AG09319 (cell line): ENCODE data around the gene IFNA7.

Experiments used
- DNase-seq: peaks from one replicate; pipeline ENCODE4 v3.0.0-alpha.2; 2010; ENCODE audit warnings: low read depth; ENCODE audit errors: extremely low read depth
- CTCF ChIP-seq: IDR thresholded peaks from 2 replicates; pipeline ENCODE4 v1.5.1; 2011; ENCODE audit warnings: low read depth, mild to moderate bottlenecking, inconsistent platforms, low read length, moderate library complexity

Gene IFNA7

DNA sequence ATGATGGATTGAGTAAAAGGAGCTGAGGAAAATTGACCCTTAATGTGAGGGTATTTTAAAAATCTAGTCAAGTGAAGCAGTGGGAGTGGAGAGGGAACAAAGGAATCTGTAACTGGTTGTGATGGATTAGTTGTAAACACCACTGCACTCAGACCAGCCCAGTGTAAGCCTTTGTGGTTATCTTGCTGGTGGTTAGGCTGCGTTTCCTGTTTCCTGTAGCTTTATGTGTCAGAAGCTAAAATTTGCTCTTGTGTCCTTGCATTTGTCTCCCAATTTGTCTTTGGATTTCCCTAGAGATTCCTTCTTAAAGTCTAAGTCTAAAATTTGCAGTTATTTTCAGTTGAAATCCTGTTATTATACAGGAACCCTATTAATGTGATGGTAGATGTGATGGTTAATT lies 41.8 kb downstream of the IFNA7 start:
- TF ChIP-seq CTCF, result no peak
- DNase-seq, result no peak

DNA sequence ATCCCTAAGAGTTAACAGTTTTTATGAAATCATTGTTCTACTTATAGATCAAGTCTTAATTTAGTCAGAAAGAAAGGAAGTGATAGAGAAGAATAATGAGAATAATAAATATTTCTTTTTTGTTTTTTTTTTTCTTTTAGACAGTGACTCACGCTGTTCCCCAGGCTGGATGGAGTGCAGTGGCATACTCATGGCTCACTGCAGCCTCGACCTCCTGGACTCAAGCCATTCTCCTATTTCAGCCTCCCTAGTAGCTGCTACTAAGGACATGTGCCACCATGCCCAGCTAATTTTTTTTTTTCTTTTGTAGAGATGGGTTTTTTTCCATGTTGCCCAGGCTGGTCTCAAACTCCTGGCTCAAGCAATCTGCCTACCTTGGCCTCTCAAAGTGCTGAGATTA lies 46.5 kb downstream of the IFNA7 start:
- TF ChIP-seq CTCF, result no peak
- DNase-seq, result no peak

- TF ChIP-seq CTCF, result no peak
- DNase-seq, result no peak
These were observed 47.9 kb downstream of the IFNA7 start for GRCh38 chr9:21154018-21154608.

DNA sequence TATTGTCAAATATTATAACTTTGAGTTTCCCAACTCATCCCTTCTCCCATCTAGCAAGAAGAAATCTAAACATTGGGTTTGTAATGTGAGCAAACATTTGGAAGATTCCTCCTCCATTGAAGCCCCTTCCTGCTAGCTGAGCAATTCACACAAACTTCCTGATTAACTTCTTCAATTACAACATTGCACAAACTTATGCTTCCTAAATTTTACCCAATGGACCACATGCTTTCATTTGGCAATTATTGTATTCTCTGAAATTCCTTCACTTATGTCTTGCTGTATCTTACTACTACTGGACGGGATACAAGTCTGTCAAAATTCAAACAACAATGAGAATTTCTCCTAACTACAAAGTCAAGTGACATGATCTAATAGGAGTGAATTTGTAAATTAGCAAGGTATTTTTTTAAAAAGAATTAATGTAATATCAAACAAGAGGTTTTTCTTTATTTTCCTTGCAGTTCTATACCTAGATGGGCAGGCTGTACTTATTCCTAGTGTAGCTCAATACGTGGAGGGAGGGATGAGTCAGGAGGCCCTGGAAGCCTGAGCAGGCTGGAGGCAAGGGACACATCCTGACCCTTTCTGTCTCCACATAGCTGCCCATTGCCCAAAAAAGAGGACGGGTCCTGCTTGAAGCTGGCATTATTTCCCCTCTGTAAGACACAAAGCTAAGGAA lies 48.5 kb downstream of the IFNA7 start:
- no peak for DNase-seq

More for the DNA sequence above, 48.5 kb downstream of the IFNA7 start:
- no peak for TF ChIP-seq CTCF
